ENCODE results near the gene LAMA3. TPM values are rescaled to one million over a fixed set of nuclear protein-coding genes. Genes with fewer than 3 reads are reported as not detected.
A peak's percentile ranks its signal among the peaks of the same experiment; 100 is the strongest.

Gene LAMA3
- total RNA-seq, 2 donors from 2014 or later, result 9.3 to 21.1 TPM

DNA sequence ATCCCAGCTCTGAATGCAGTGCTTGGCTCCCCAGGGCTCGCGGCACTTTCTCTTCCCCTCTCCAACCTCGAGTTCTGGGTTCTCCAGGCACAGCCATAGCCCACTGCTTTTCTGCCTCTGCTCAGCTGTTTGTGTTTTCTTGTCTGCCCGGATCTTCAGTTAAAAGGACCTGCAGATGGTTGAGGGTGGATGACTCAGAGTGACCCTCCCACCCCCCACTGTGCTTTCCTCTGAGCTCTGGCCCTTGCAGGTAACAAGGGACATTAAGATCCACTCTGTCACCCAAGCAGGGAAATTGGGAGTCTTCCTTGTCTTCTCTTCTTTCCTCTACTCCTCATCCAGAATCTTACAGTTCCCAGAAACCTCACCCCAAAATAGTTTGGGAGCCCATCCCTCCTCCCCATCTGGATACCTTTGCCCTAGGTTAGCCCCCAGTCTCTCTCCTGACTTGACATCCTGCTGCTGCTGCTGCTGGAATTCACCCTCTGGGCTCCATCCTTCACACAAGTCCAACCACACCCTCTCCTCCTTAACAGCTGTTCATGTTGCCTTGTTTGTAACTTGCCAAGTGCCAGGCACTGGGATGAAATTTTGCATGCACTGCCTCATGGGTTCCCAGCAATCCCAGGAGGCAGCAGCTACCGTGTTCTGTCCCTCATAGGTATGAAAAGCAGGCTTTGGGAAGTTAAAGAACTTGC, 167.4 kb downstream of the LAMA3 start:
- no peak overlapping the region for H3K27ac ChIP-seq
- peaks cover 2% of the 10 kb centered on the region for H3K4me1 ChIP-seq
- H3K36me3 ChIP-seq (replicated peaks in 1 of 2; ENCODE audit: insufficient read depth in 1 of 2, low read depth in 2 of 2), result no peaks in the 10 kb centered on the region
- intact Hi-C loops (cut with DNase I), result no loop called here
- no peak overlapping the region for H3K4me3 ChIP-seq
- TF ChIP-seq CTCF (IDR thresholded peaks at IDR 0.05), result no peak
- TF ChIP-seq POLR2A (IDR thresholded peaks at IDR 0.05), result no peak
- DNase-seq (no peak), ATAC-seq (no peak)
- no peaks in the 10 kb centered on the region for H3K27me3 ChIP-seq
- no peaks in the 10 kb centered on the region for H3K9me3 ChIP-seq
- 70 to 79% methylated on average over 5 of the region's 5 CpGs for WGBS, 2 donors

DNA sequence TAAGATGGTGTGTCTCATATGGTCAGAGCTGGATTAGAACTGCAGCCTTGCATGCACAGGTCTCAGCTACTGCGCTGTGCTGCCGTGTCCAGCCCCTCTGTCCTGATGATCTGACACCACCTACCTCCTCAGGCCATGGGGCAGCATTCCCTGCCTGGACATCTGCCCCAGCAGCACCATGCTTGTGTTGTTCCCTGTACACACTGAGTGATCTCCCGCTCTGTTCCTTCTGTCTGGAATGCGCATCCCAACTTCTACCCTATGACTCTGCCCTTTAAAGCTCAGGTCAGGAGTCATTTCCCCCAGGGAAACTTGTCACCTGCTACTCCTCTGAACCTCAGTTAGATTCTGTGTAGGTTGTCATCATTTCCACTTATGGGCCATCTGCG, 167.9 kb downstream of the LAMA3 start:
- Histone ChIP-seq H3K4me1 (no peaks in the 10 kb centered on the region), H3K27me3 (no peaks in the 10 kb centered on the region), H3K36me3 (replicated peaks in 1 of 2; ENCODE audit: insufficient read depth in 1 of 2, low read depth in 2 of 2) (no peaks in the 10 kb centered on the region), H3K9me3 (no peaks in the 10 kb centered on the region), H3K4me3 (no peak overlapping the region), H3K27ac (peak overlapping the region in 1 of 4 donors; percentile 16)
- intact Hi-C loops (cut with DNase I), result no loop called here
- DNase-seq, result no peak
- 92 to 100% methylated on average over 3 to 5 of the region's 5 CpGs for WGBS, 2 donors
- ATAC-seq, result no peak
- TF ChIP-seq POLR2A (IDR thresholded peaks at IDR 0.05), result no peak
- TF ChIP-seq CTCF (IDR thresholded peaks at IDR 0.05), result no peak

- Histone ChIP-seq H3K4me1 (peaks cover 6% of the 10 kb centered on the region), H3K36me3 (replicated peaks in 1 of 2; ENCODE audit: insufficient read depth in 1 of 2, low read depth in 2 of 2) (no peaks in the 10 kb centered on the region), H3K27me3 (no peaks in the 10 kb centered on the region), H3K27ac (peak overlapping the region in 1 of 4 donors; percentile 16), H3K9me3 (no peaks in the 10 kb centered on the region), H3K4me3 (no peak overlapping the region)
- intact Hi-C loops (cut with DNase I), result no loop called here
- DNase-seq (peak; percentile 25 to 52 (median 48)), ATAC-seq (peak; percentile 71)
- TF ChIP-seq POLR2A (IDR thresholded peaks at IDR 0.05) (no peak), CTCF (IDR thresholded peaks at IDR 0.05) (no peak)
- 62 to 71% methylated on average over 9 of the region's 9 CpGs for WGBS, 2 donors
These were observed 168.5 kb downstream of the LAMA3 start for GRCh38 chr18:23857756-23858155.

GRCh38 chr18:23859466-23860336, 170.4 kb downstream of the LAMA3 start:
- no peak for ATAC-seq

More at GRCh38 chr18:23859466-23860336, 170.4 kb downstream of the LAMA3 start:
- TF ChIP-seq CTCF (IDR thresholded peaks at IDR 0.05), result no peak
- TF ChIP-seq POLR2A (IDR thresholded peaks at IDR 0.05), result no peak
- 74 to 84% methylated on average over 3 of the region's 3 CpGs for WGBS, 2 donors
- peaks cover 6% of the 10 kb centered on the region for H3K4me1 ChIP-seq
- no peak overlapping the region for H3K4me3 ChIP-seq
- H3K27me3 ChIP-seq, result no peaks in the 10 kb centered on the region
- no peaks in the 10 kb centered on the region for H3K9me3 ChIP-seq
- no peaks in the 10 kb centered on the region for H3K36me3 ChIP-seq (replicated peaks in 1 of 2; ENCODE audit: insufficient read depth in 1 of 2, low read depth in 2 of 2)
- no peak overlapping the region for H3K27ac ChIP-seq
- intact Hi-C loops (cut with DNase I), result no loop called here
- no peak for DNase-seq
